AG09319 (cell line): Measurements from ENCODE around the gene GNAI2.

ENCODE experiments used
- DNase-seq: peaks from one replicate; pipeline ENCODE4 v3.0.0-alpha.2; 2010; ENCODE audit warnings: low read depth; ENCODE audit errors: extremely low read depth
- CTCF ChIP-seq: IDR thresholded peaks from 2 replicates; pipeline ENCODE4 v1.5.1; 2011; ENCODE audit warnings: low read depth, mild to moderate bottlenecking, inconsistent platforms, low read length, moderate library complexity

GNAI2 gene

DNA sequence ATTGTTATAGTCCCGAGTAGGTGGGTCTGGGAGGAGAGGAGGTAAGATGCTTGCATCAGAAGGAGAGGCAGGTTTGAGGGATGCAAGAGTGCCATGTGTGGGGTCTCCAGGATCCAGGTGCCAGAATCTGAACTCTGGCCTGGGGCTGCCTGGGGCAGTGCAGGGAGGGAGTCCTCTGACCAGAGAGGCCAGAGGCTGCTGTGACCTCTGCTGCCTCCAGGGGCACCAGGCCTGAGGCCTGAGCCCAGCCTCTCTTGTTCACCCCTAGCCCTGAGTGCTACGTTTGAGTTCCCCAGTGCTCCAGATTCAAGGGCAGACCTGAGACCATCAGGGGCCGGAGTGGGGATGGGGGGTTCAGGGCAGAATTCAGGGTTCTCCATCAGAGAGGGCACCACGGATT is 23.5 kb upstream of the GNAI2 start:
- no peak for TF ChIP-seq CTCF
- DNase-seq = no peak

GRCh38 chr3:50212971-50213370 is 23.0 kb upstream of the GNAI2 start:
- TF ChIP-seq CTCF = no peak
- DNase-seq = no peak

GRCh38 chr3:50213373-50213772 is 22.6 kb upstream of the GNAI2 start:
- DNase-seq = no peak
- no peak for TF ChIP-seq CTCF

GRCh38 chr3:50214824-50215223 is 21.2 kb upstream of the GNAI2 start:
- no peak for DNase-seq
- TF ChIP-seq CTCF = no peak

DNA sequence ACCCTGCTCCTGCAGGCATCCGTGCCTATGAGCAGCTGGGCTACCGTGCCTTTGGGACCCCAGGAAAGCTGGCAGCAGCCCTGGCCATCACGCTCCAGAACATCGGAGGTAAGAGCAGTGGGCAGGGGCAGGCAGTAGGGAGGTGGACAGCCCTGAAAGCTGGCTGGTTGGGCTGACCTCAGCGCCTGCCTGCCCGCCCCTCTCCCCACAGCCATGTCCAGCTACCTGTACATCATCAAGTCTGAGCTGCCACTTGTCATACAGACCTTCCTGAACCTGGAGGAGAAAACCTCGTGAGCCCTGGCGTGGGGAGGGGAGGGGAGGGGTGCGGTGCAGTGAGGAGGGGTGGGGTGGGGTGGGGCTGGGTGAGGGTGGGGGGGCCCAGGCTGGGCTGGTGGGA is 20.5 kb upstream of the GNAI2 start:
- no peak for DNase-seq
- TF ChIP-seq CTCF = no peak

DNA sequence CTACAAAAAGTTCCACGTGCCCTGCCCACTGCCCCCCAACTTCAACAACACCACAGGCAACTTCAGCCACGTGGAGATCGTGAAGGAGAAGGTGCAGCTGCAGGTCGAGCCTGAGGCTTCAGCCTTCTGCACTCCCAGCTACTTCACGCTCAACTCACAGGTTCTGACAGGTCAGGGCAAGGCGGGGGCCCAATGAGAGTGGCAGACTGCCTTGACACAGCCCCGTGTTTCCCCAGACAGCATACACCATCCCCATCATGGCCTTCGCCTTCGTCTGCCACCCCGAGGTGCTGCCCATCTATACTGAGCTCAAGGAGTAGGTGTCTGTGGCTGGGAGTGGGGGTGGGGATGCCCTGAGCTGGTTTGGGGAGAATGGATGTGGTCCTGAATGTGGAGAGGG is 18.3 kb upstream of the GNAI2 start:
- DNase-seq = no peak
- no peak for TF ChIP-seq CTCF

- TF ChIP-seq CTCF = no peak
- no peak for DNase-seq
Observed at GRCh38 chr3:50218448-50218847, 17.6 kb upstream of the GNAI2 start.

GRCh38 chr3:50219285-50219684 is 16.7 kb upstream of the GNAI2 start:
- no peak for TF ChIP-seq CTCF

More at GRCh38 chr3:50219285-50219684, 16.7 kb upstream of the GNAI2 start:
- DNase-seq = no peak
